ENCODE results near the gene ACSL4.

- no peak for TF ChIP-seq CTCF (IDR thresholded peaks at IDR 0.05)
- TF ChIP-seq EP300 (IDR thresholded peaks at IDR 0.05), result no peak
- no peak for TF ChIP-seq POLR2A (IDR thresholded peaks at IDR 0.05)
These were observed 16.5 kb downstream of the ACSL4 start for GRCh38 chrX:109716431-109717028.
